ENCODE measurements around the gene RTF1. TPM values are rescaled to one million over a fixed set of nuclear protein-coding genes. Genes with fewer than 3 reads are reported as not detected.

RTF1 gene
- total RNA-seq, 1 donor from 2014 or later = 26.8 TPM

DNA sequence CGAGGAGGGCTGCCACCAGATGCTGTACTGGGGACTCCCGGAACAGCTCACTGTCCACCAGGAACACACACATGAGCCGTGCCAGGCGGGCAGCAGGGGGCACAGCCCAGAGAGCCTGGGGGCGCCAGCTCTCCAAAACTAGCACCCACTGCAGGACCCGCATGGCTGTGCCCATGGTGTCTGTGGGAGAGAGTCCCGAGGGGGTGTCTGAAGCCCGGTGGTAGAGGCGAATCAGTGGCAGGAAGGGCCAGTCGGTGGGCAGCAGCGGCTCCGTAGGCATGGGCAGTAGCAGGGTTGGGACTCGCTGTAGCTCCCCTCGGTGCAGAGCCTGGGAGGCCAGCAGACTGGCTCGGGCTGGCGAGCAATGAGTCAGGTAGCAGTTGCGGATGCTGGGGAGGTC is 103.7 kb downstream of the RTF1 start:
- intact Hi-C loops (cut with micrococcal nuclease) = no loop called here
- no peak for ATAC-seq
- no peak for DNase-seq

DNA sequence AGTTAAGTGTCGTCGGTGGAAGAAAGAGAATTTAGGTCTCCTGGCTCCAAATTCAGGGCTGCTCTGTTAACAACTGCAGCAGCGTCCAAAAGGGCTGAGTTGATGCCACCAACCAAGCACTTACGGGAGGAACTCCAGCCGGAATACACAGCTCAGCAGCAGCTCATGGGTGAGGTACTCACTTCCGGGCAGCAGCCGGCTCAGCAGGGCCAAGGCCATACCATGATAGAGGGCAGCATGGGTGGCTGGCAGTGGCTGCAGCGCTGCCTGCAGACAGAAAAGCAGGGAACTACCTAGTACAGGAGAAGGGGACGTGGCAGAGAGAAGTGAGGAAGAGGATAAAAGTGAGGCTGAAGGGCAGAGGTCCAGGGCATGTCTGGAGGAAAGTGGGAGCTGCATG is 104.7 kb downstream of the RTF1 start:
- intact Hi-C loops (cut with micrococcal nuclease) = no loop called here
- DNase-seq (no peak), ATAC-seq (no peak)

DNA sequence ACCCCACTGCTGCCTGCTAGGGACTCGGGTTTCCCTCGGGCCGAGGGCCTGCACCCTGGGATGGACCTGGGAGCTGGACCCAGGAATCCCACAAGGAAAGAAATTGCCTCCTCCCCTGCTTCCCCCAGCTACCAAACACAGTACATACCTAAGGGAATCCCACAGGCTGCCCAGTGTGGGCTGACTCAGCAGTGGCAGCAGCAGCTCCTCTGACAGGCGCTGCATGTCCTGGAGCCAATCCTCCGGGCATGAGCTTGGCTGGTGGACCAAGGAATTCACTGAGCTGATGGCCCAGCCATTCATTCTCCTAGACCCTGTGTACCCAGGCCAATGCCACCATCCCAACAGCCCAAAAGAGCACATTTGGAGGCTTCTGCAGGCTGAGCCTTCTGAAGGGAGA is 106.2 kb downstream of the RTF1 start:
- ATAC-seq (no peak), DNase-seq (no peak)
- intact Hi-C loops (cut with micrococcal nuclease) = no loop called here

DNA sequence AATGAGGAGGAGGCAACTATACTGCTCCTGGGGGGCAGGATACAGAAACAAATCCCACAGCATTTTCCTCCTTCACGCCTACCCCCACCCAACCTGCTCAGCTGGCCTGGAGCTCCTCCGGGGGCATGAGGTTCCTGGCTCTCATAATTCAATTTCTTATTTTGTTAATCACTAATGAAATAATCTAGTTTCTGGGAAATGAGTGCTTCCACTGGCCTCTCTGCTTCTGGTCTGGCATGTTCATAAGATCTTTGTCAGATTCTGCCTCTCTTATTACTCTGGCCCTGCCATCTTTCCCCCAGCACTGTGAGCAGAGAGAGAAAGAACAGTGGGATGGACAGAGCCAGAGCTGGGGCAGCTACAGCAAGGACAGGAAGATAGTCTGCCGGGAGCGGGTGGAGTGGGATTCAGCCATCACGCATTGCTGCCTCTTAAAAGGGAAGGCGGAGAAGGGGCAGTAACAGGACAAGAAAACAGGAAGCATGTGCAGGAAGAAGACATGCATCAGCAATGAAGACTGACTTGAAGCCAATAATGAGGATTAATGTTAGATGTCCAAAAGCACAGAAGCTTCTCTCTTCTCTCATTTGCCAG is 113.6 kb downstream of the RTF1 start:
- DNase-seq (no peak), ATAC-seq (no peak)
- intact Hi-C loops (cut with micrococcal nuclease) = no loop called here

Other genes with a start within 250 kb of the RTF1 start
- not detected for gene EXD1, start 186.3 kb upstream of the RTF1 start, total RNA-seq
- 102 TPM for gene CHP1, start 185.8 kb upstream of the RTF1 start, total RNA-seq
- gene OIP5, start 84.5 kb upstream of the RTF1 start, total RNA-seq = not detected
- gene NUSAP1, start 84.2 kb upstream of the RTF1 start, total RNA-seq = 1.0 TPM
- 67.1 TPM for gene NDUFAF1, start 14.6 kb upstream of the RTF1 start, total RNA-seq
- 6.0 TPM for gene ITPKA, start 76.8 kb downstream of the RTF1 start, total RNA-seq
- 1.5 TPM for gene LTK, start 96.7 kb downstream of the RTF1 start, total RNA-seq
- 25.4 TPM for gene RPAP1, start 127.2 kb downstream of the RTF1 start, total RNA-seq
- 5.0 TPM for gene TYRO3, start 142.1 kb downstream of the RTF1 start, total RNA-seq
- gene MGA, start 243.3 kb downstream of the RTF1 start, total RNA-seq = 28.8 TPM

All from left ventricle myocardium superior (tissue), 1 donor.